Measurements from ENCODE around the gene HGS. TPM values are rescaled to one million over a fixed set of nuclear protein-coding genes. Genes with fewer than 3 reads are reported as not detected.

The HGS gene
- total and polyA plus RNA-seq, 2 experiments from 2014 or later, result 59.2 to 128 TPM

GRCh38 chr17:81715107-81715871, 31.5 kb downstream of the HGS start:
- no peaks in the 10 kb centered on the region for H3K9me2 ChIP-seq (replicated peaks; ENCODE audit: insufficient read depth)
- H3K4me3 ChIP-seq, result no peak overlapping the region
- no peaks in the 10 kb centered on the region for H4K20me1 ChIP-seq (ENCODE audit: insufficient read depth, poor library complexity, severe bottlenecking)
- DNase-seq (ENCODE audit: low spot score), result no peak
- H3K4me2 ChIP-seq, result no peak overlapping the region
- WGBS (ENCODE audit: low lambda C conversion rate, missing lambda C conversion rate), result 93% methylated on average over 16 of the region's 32 CpGs
- no peaks in the 10 kb centered on the region for H3K27me3 ChIP-seq
- no peaks in the 10 kb centered on the region for H3K9me3 ChIP-seq (ENCODE audit: low read depth)
- H3K4me1 ChIP-seq (ENCODE audit: insufficient read depth), result peaks cover 29% of the 10 kb centered on the region
- H3K27ac ChIP-seq, result no peak overlapping the region
- no peaks in the 10 kb centered on the region for H3K36me3 ChIP-seq (replicated peaks; ENCODE audit: insufficient read depth, low read depth)
- no peak for TF ChIP-seq EZH2phosphoT487 (IDR thresholded peaks at IDR 0.05; ENCODE audit: low read depth, severe bottlenecking, unreplicated experiment)
- TF ChIP-seq CTCF (IDR thresholded peaks at IDR 0.05; ENCODE audit: poor library complexity), result no peak
- TF ChIP-seq EZH2 (IDR thresholded peaks at IDR 0.05; ENCODE audit: borderline replicate concordance), result no peak
- H2AFZ ChIP-seq, result no peak overlapping the region
- H3K79me2 ChIP-seq, result peaks cover 28% of the 10 kb centered on the region

- H3K4me3 ChIP-seq, result no peak overlapping the region
- no peaks in the 10 kb centered on the region for H4K20me1 ChIP-seq (ENCODE audit: insufficient read depth, poor library complexity, severe bottlenecking)
- H3K4me2 ChIP-seq, result no peak overlapping the region
- H2AFZ ChIP-seq, result no peak overlapping the region
- TF ChIP-seq EZH2 (IDR thresholded peaks at IDR 0.05; ENCODE audit: borderline replicate concordance) (no peak), EZH2phosphoT487 (IDR thresholded peaks at IDR 0.05; ENCODE audit: low read depth, severe bottlenecking, unreplicated experiment) (no peak), CTCF (IDR thresholded peaks at IDR 0.05; ENCODE audit: poor library complexity) (no peak)
- H3K27me3 ChIP-seq, result no peaks in the 10 kb centered on the region
- peaks cover 21% of the 10 kb centered on the region for H3K4me1 ChIP-seq (ENCODE audit: insufficient read depth)
- H3K79me2 ChIP-seq, result peaks cover 28% of the 10 kb centered on the region
- WGBS (ENCODE audit: low lambda C conversion rate, missing lambda C conversion rate), result 96% methylated on average over 38 of the region's 43 CpGs
- H3K27ac ChIP-seq, result no peak overlapping the region
- H3K36me3 ChIP-seq (replicated peaks; ENCODE audit: insufficient read depth, low read depth), result no peaks in the 10 kb centered on the region
- no peak for DNase-seq (ENCODE audit: low spot score)
- no peaks in the 10 kb centered on the region for H3K9me3 ChIP-seq (ENCODE audit: low read depth)
- H3K9me2 ChIP-seq (replicated peaks; ENCODE audit: insufficient read depth), result no peaks in the 10 kb centered on the region
These were observed 32.3 kb downstream of the HGS start for GRCh38 chr17:81715872-81716673.

- Histone ChIP-seq H3K79me2 (peaks cover 28% of the 10 kb centered on the region), H3K4me2 (no peak overlapping the region), H3K4me3 (no peak overlapping the region), H3K27me3 (no peaks in the 10 kb centered on the region), H4K20me1 (ENCODE audit: insufficient read depth, poor library complexity, severe bottlenecking) (no peaks in the 10 kb centered on the region), H3K27ac (no peak overlapping the region), H3K9me2 (replicated peaks; ENCODE audit: insufficient read depth) (no peaks in the 10 kb centered on the region), H3K9me3 (ENCODE audit: low read depth) (no peaks in the 10 kb centered on the region), H3K4me1 (ENCODE audit: insufficient read depth) (peaks cover 15% of the 10 kb centered on the region), H2AFZ (no peak overlapping the region), H3K36me3 (replicated peaks; ENCODE audit: insufficient read depth, low read depth) (no peaks in the 10 kb centered on the region)
- 98% methylated on average over 11 of the region's 12 CpGs for WGBS (ENCODE audit: low lambda C conversion rate, missing lambda C conversion rate)
- TF ChIP-seq EZH2phosphoT487 (IDR thresholded peaks at IDR 0.05; ENCODE audit: low read depth, severe bottlenecking, unreplicated experiment) (no peak), EZH2 (IDR thresholded peaks at IDR 0.05; ENCODE audit: borderline replicate concordance) (no peak), CTCF (IDR thresholded peaks at IDR 0.05; ENCODE audit: poor library complexity) (no peak)
- DNase-seq (ENCODE audit: low spot score), result no peak
These were observed 32.8 kb downstream of the HGS start for GRCh38 chr17:81716674-81716996.
